T-cell (primary cell): Measurements from ENCODE around the gene LRP10. TPM values are rescaled to one million over a fixed set of nuclear protein-coding genes. Genes with fewer than 3 reads are reported as not detected.

Experiments used
- total RNA-seq, 35 experiments: library from RNA in 6 of 35; stranded (reverse) in 6 of 35; fragments of 120-200 nt in 1 of 35; gene quantifications; one replicate each; pipeline versions ENCODE4 v1.2.1 to v1.2.4 and lab custom pipeline; 2013 to 2026

LRP10 gene
- total RNA-seq, 5 donors from 2014 or later (not counting 1 experiment from before 2014, with no cell fraction given), result 67.0 to 103 (median 89.9) TPM

Other genes starting within 250 kb of the LRP10 start
- gene OR6J1, start 227.4 kb upstream of the LRP10 start, total RNA-seq, result not detected
- gene OXA1L, start 105.1 kb upstream of the LRP10 start, total RNA-seq, result 100 to 1,000 TPM; 130 to 152 (median 136) TPM
- gene SLC7A7, start 56.3 kb upstream of the LRP10 start, total RNA-seq, result 1 to 10 TPM in 2 of 5 donors, under 1 TPM in 2, not detected in 1; 0.75 to 1.8 (median 0.98) TPM
- gene MRPL52, start 41.9 kb upstream of the LRP10 start, total RNA-seq, result 10 to 100 TPM; 36.5 to 70.1 (median 62.2) TPM
- gene MMP14, start 35.2 kb upstream of the LRP10 start, total RNA-seq, result 1 to 10 TPM; 1.9 to 3.7 (median 2.3) TPM
- 10 to 100 TPM in 1 of 5 donors, 1 to 10 TPM in 4; 4.1 to 10.6 (median 6.2) TPM for gene REM2, start 11.5 kb downstream of the LRP10 start, total RNA-seq
- 100 to 1,000 TPM in 1 of 5 donors, 10 to 100 TPM in 4; 88.7 to 102 (median 94.7) TPM for gene RBM23, start 47.4 kb downstream of the LRP10 start, total RNA-seq
- gene PRMT5, start 57.6 kb downstream of the LRP10 start, total RNA-seq, result 10 to 100 TPM; 17.7 to 45.3 (median 37.5) TPM
- gene HAUS4, start 85.3 kb downstream of the LRP10 start, total RNA-seq, result 10 to 100 TPM; 19.2 to 37.1 (median 23.8) TPM
- gene AJUBA, start 110.8 kb downstream of the LRP10 start, total RNA-seq, result 1 to 10 TPM; 1.8 to 3.1 (median 2.4) TPM
- 10 to 100 TPM; 10.8 to 13.7 (median 12.4) TPM for gene C14orf93, start 138.4 kb downstream of the LRP10 start, total RNA-seq
- 10 to 100 TPM; 20.6 to 43.9 (median 38.0) TPM for gene PSMB5, start 163.2 kb downstream of the LRP10 start, total RNA-seq
- gene PSMB11, start 170.5 kb downstream of the LRP10 start, total RNA-seq, result under 1 TPM in 4 of 5 donors, not detected in 1; 0.26 to 0.95 (median 0.54) TPM
- gene CDH24, start 185.8 kb downstream of the LRP10 start, total RNA-seq, result 1 to 10 TPM; 1.2 to 3.0 (median 1.6) TPM
- gene ACIN1, start 223.4 kb downstream of the LRP10 start, total RNA-seq, result 100 to 1,000 TPM; 277 to 326 (median 290) TPM
- 10 to 100 TPM in 4 of 5 donors, 1 to 10 TPM in 1; 9.5 to 47.7 (median 43.6) TPM for gene C14orf119, start 223.8 kb downstream of the LRP10 start, total RNA-seq
- not detected for gene CIROP, start 233.2 kb downstream of the LRP10 start, total RNA-seq
- gene CEBPE, start 247.5 kb downstream of the LRP10 start, total RNA-seq, result under 1 TPM; 0.33 to 0.82 (median 0.53) TPM